ENCODE results near the gene TIAM1.

TIAM1 gene

GRCh38 chr21:31331231-31331630 lies 12.8 kb downstream of the TIAM1 start:
- no peak for DNase-seq

GRCh38 chr21:31330144-31330483 lies 13.9 kb downstream of the TIAM1 start:
- DNase-seq, result no peak

- DNase-seq, result no peak
These were observed 14.5 kb downstream of the TIAM1 start for GRCh38 chr21:31329456-31330143.

- DNase-seq, result peak; percentile 44
These were observed 17.4 kb downstream of the TIAM1 start for GRCh38 chr21:31326522-31327242.

GRCh38 chr21:31318971-31319370 lies 25.1 kb downstream of the TIAM1 start:
- DNase-seq, result no peak

GRCh38 chr21:31317688-31318087 lies 26.4 kb downstream of the TIAM1 start:
- no peak for DNase-seq

- no peak for DNase-seq
These were observed 27.4 kb downstream of the TIAM1 start for GRCh38 chr21:31316488-31317169.

- no peak for DNase-seq
These were observed 28.0 kb downstream of the TIAM1 start for GRCh38 chr21:31316072-31316471.

- no peak for DNase-seq
These were observed 33.3 kb downstream of the TIAM1 start for GRCh38 chr21:31310750-31311149.

GRCh38 chr21:31308584-31308983 lies 35.5 kb downstream of the TIAM1 start:
- DNase-seq, result no peak

GRCh38 chr21:31305888-31306287 lies 38.2 kb downstream of the TIAM1 start:
- no peak for DNase-seq

- DNase-seq, result no peak
These were observed 44.5 kb downstream of the TIAM1 start for GRCh38 chr21:31299291-31300147.

GRCh38 chr21:31298618-31299269 lies 45.3 kb downstream of the TIAM1 start:
- DNase-seq, result no peak

GRCh38 chr21:31297806-31298205 lies 46.3 kb downstream of the TIAM1 start:
- no peak for DNase-seq

- DNase-seq, result no peak
These were observed 48.4 kb downstream of the TIAM1 start for GRCh38 chr21:31295676-31296075.

- DNase-seq, result no peak
These were observed 49.4 kb downstream of the TIAM1 start for GRCh38 chr21:31294691-31295090.

GRCh38 chr21:31293986-31294385 lies 50.1 kb downstream of the TIAM1 start:
- no peak for DNase-seq

- no peak for DNase-seq
These were observed 53.3 kb downstream of the TIAM1 start for GRCh38 chr21:31290765-31291164.

GRCh38 chr21:31289702-31290101 lies 54.4 kb downstream of the TIAM1 start:
- DNase-seq, result no peak

GRCh38 chr21:31288191-31288590 lies 55.9 kb downstream of the TIAM1 start:
- DNase-seq, result no peak

- no peak for DNase-seq
These were observed 56.9 kb downstream of the TIAM1 start for GRCh38 chr21:31287201-31287600.

GRCh38 chr21:31286621-31287020 lies 57.4 kb downstream of the TIAM1 start:
- DNase-seq, result no peak

Measured in CD4-positive, alpha-beta T cell treated with Interleukin-17A for 4 hours (primary cell).